PC-9 (cell line): Measurements from ENCODE around the gene SECTM1. TPM values are rescaled to one million over a fixed set of nuclear protein-coding genes. Genes with fewer than 3 reads are reported as not detected.
"Not testable (repeated sequence)": the region's sequence is repeated elsewhere in the genome, so short reads cannot be mapped to it uniquely, and the experiment has no call there.

Source experiments
- BruUV-seq: library from RNA; stranded (reverse); fragments of 400-500 nt; replicated peaks from 2 replicates; lab custom pipeline; 2021; lab: Mats Ljungman, UMichigan
- CTCF ChIA-PET: fragments of 300-600 bp; sonication (Branson Sonifier 250); formaldehyde crosslinking; loops from one replicate; lab custom pipeline; 2022; ENCODE audit warnings: antibody characterized with exemption; lab: Charles Lee
- POLR2A ChIA-PET: fragments of 300-600 bp; sonication (Branson Sonifier 250); formaldehyde crosslinking; loops from one replicate; lab custom pipeline; 2022; ENCODE audit warnings: antibody characterized with exemption; ENCODE audit not compliant: unreplicated experiment; lab: Charles Lee
- DNase-seq, 2 experiments: peaks; one replicate each; pipeline versions ENCODE4 v3.0.0 to v3.0.0-alpha.2; 2015 to 2022; ENCODE audit warnings: mixed read lengths in 1 of 2
- H2AFZ ChIP-seq: fragments of 200-600 bp; sonication (generic); 2 replicates; pipeline ENCODE4 v1.8.1; 2017; ENCODE audit warnings: antibody characterized with exemption
- H3F3A ChIP-seq: fragments of 200-600 bp; sonication (generic); 2 replicates; pipeline ENCODE4 v1.8.1; 2017; ENCODE audit warnings: antibody characterized with exemption, mild to moderate bottlenecking, low read depth; ENCODE audit not compliant: insufficient read depth
- H3K27ac ChIP-seq: fragments of 200-600 bp; sonication (generic); 2 replicates; pipeline ENCODE4 v1.6.1; 2016; ENCODE audit warnings: mixed run types
- H3K27me3 ChIP-seq: fragments of 200-600 bp; sonication (generic); 2 replicates; pipeline ENCODE4 v1.6.1; 2016; ENCODE audit warnings: low read depth, mixed run types; ENCODE audit not compliant: insufficient read depth
- H3K36me3 ChIP-seq: fragments of 200-600 bp; sonication (generic); 2 replicates; pipeline ENCODE4 v1.6.1; 2016; ENCODE audit warnings: low read depth, mixed run types
- H3K4me1 ChIP-seq: fragments of 200-600 bp; sonication (generic); replicated peaks from 2 replicates; pipeline ENCODE4 v1.6.1; 2016; ENCODE audit warnings: mixed run types; ENCODE audit not compliant: insufficient read depth
- H3K4me2 ChIP-seq: fragments of 200-600 bp; sonication (generic); 2 replicates; pipeline ENCODE4 v1.6.1; 2017; ENCODE audit warnings: mixed run types
- H3K4me3 ChIP-seq: fragments of 200-600 bp; sonication (generic); 2 replicates; pipeline ENCODE4 v1.6.1; 2016; ENCODE audit warnings: mixed run types
- H3K79me2 ChIP-seq: fragments of 200-600 bp; sonication (generic); 2 replicates; pipeline ENCODE4 v1.6.1; 2017; ENCODE audit warnings: low read depth, mixed run types
- H3K9me2 ChIP-seq: fragments of 200-600 bp; sonication (generic); 2 replicates; pipeline ENCODE4 v1.8.1; 2017; ENCODE audit warnings: mild to moderate bottlenecking; ENCODE audit not compliant: insufficient read depth
- H3K9me3 ChIP-seq: fragments of 200-600 bp; sonication (generic); 2 replicates; pipeline ENCODE4 v1.8.1; 2016; ENCODE audit warnings: low read depth; ENCODE audit not compliant: insufficient read depth
- H4K20me1 ChIP-seq: fragments of 200-600 bp; sonication (generic); 2 replicates; pipeline ENCODE4 v1.8.1; 2017; ENCODE audit not compliant: insufficient read depth
- CTCF ChIP-seq: fragments of 200-600 bp; sonication (generic); conservative IDR thresholded peaks from 2 replicates; pipeline ENCODE4 v1.6.1; 2017; ENCODE audit warnings: mixed run types, antibody characterized with exemption, mild to moderate bottlenecking, moderate library complexity
- EZH2 ChIP-seq: fragments of 200-600 bp; sonication (generic); IDR thresholded peaks from 2 replicates; pipeline ENCODE4 v1.8.0; 2017; ENCODE audit warnings: antibody characterized with exemption, low read depth
- intact Hi-C: fragments of 100-400 bp; cut with micrococcal nuclease; formaldehyde crosslinking; loops from one replicate; pipeline ENCODE4 v1.10.0; 2022; ENCODE audit not compliant: unreplicated experiment
- total RNA-seq: library from RNA; stranded (reverse); gene quantifications from 2 replicates; pipeline ENCODE4 v1.2.3, GENCODE V29; 2021

Gene SECTM1
- total RNA-seq, 1 experiment from 2014 or later, result 3.6 TPM

- Histone ChIP-seq H4K20me1 (no peaks in the 10 kb centered on the region), H3K9me2 (no peaks in the 10 kb centered on the region), H3K4me1 (no peaks in the 10 kb centered on the region), H3F3A (no peaks in the 10 kb centered on the region), H3K36me3 (no peaks in the 10 kb centered on the region), H3K27me3 (no peaks in the 10 kb centered on the region), H3K79me2 (no peaks in the 10 kb centered on the region), H3K27ac (no peak overlapping the region), H2AFZ (no peak overlapping the region), H3K4me2 (no peak overlapping the region), H3K9me3 (no peaks in the 10 kb centered on the region), H3K4me3 (no peak overlapping the region)
- BruUV-seq, result no TSS peak
- intact Hi-C loops, result no loop called here
- ChIA-PET CTCF (no interaction called here), POLR2A (no interaction called here)
- no peak for TF ChIP-seq CTCF
- TF ChIP-seq EZH2, result no peak
- no peak for DNase-seq
Observed at GRCh38 chr17:82348866-82349265, 15.3 kb upstream of the SECTM1 start.

- CTCF ChIA-PET, result interaction anchor here (0.6 kb wide), 1 partner anchor 10 kb away, joined by 9 read pairs; no protein-coding TSS in a partner anchor
- Histone ChIP-seq H3K4me1 (no peaks in the 10 kb centered on the region), H3K4me2 (no peak overlapping the region), H3K9me3 (no peaks in the 10 kb centered on the region), H3K4me3 (no peak overlapping the region), H3K9me2 (no peaks in the 10 kb centered on the region), H3F3A (no peaks in the 10 kb centered on the region), H3K27me3 (no peaks in the 10 kb centered on the region), H2AFZ (no peak overlapping the region), H3K36me3 (no peaks in the 10 kb centered on the region), H3K27ac (no peak overlapping the region), H4K20me1 (no peaks in the 10 kb centered on the region), H3K79me2 (no peaks in the 10 kb centered on the region)
- no peak for TF ChIP-seq EZH2
- TF ChIP-seq CTCF, result no peak
- intact Hi-C loops, result no loop called here
- no TSS peak for BruUV-seq
- POLR2A ChIA-PET, result no interaction called here
- DNase-seq, result no peak
Observed at GRCh38 chr17:82348434-82348833, 14.9 kb upstream of the SECTM1 start.

- H3K79me2 ChIP-seq, H2AFZ ChIP-seq, H3K36me3 ChIP-seq, H3K9me2 ChIP-seq, POLR2A ChIA-PET, H3K4me2 ChIP-seq, intact Hi-C loops, H4K20me1 ChIP-seq, H3K4me1 ChIP-seq, H3F3A ChIP-seq, H3K4me3 ChIP-seq, DNase-seq, BruUV-seq, H3K9me3 ChIP-seq, H3K27me3 ChIP-seq, H3K27ac ChIP-seq: not testable (repeated sequence)
- CTCF ChIA-PET, result interaction anchor here (0.6 kb wide), 1 partner anchor 10 kb away, joined by 9 read pairs; no protein-coding TSS in a partner anchor
Observed at GRCh38 chr17:82347994-82348393, 14.4 kb upstream of the SECTM1 start.
